Left lung (tissue), 10 donors: ENCODE measurements around the gene SRSF3. TPM values are rescaled to one million over a fixed set of nuclear protein-coding genes. Genes with fewer than 3 reads are reported as not detected.

ENCODE experiments used
- ATAC-seq: fragments of 200-7000 bp; cut with Tn5 transposase; one replicate; pipeline ENCODE4 v1.9.1; 2020; ENCODE audit warnings: moderate library complexity
- DNase-seq, 4 donors: peaks; one replicate each; pipeline ENCODE4 v3.0.0-alpha.2; 2013 to 2020
- H3K27ac ChIP-seq, 2 donors: fragments of 200-600 bp; sonication (generic) in 1 of 2; one replicate each; pipeline versions ENCODE4 v1.5.0 to v1.8.0; 2020 to 2021
- H3K27me3 ChIP-seq, 2 donors: fragments of 200-600 bp; sonication (generic) in 1 of 2; one replicate each; pipeline versions ENCODE4 v1.5.0 to v1.8.0; 2020 to 2021
- H3K36me3 ChIP-seq, 2 donors: fragments of 200-600 bp; sonication (generic) in 1 of 2; one replicate each; pipeline versions ENCODE4 v1.5.0 to v1.8.0; 2020 to 2021
- H3K4me1 ChIP-seq, 2 donors: fragments of 200-600 bp; one replicate each; pipeline ENCODE4 v1.8.0; 2021
- H3K4me3 ChIP-seq, 2 donors: fragments of 200-600 bp; sonication (generic) in 1 of 2; one replicate each; pipeline versions ENCODE4 v1.5.0 to v1.8.0; 2020 to 2021; ENCODE audit warnings: mild to moderate bottlenecking in 1 of 2
- H3K9me3 ChIP-seq, 2 donors: fragments of 200-600 bp; sonication (generic) in 1 of 2; one replicate each; pipeline versions ENCODE4 v1.5.0 to v1.8.0; 2020 to 2021
- intact Hi-C, 2 donors: fragments of 100-400 bp; cut with DNase I; formaldehyde crosslinking; loops; one replicate each; pipeline versions ENCODE4 v1.11.2 to v1.14.2; 2022
- polyA plus RNA-seq, 6 donors: library from polyadenylated mRNA; unstranded; fragments of 120-200 nt; gene quantifications; one replicate each; pipeline ENCODE4 v1.2.1, GENCODE V29; 2013; ENCODE audit not compliant: insufficient read length in 6 of 6
- total RNA-seq, 2 donors: library from RNA; stranded (reverse); fragmentation: NEBNext Ultra II Directional; extraction: Animal tissue kit (Norgen Biotek cat#: 25700); gene quantifications; one replicate each; pipeline ENCODE4 v1.2.1, GENCODE V29; 2021
- TF ChIP-seq, protein P1 (sequence below), 2 donors: fragments of 200-600 bp; sonication (generic) in 1 of 2; IDR thresholded peaks; one replicate each; pipeline versions ENCODE4 v1.5.0 to v1.8.0; 2021; ENCODE audit warnings: antibody characterized with exemption in 2 of 2
- donor health status: DM: no; HTN: yes; CAD: no.
- donor health status: DM: no; HTN: no; CAD: no.

SRSF3 gene
- total and polyA plus RNA-seq, 8 donors, result 173 to 634 (median 529) TPM

- intact Hi-C loops, result loop anchor here in 1 of 2 donors (10.0 kb wide), 1 partner anchor 143 kb away; no protein-coding TSS in a partner anchor
- TF ChIP-seq, protein P1, sequence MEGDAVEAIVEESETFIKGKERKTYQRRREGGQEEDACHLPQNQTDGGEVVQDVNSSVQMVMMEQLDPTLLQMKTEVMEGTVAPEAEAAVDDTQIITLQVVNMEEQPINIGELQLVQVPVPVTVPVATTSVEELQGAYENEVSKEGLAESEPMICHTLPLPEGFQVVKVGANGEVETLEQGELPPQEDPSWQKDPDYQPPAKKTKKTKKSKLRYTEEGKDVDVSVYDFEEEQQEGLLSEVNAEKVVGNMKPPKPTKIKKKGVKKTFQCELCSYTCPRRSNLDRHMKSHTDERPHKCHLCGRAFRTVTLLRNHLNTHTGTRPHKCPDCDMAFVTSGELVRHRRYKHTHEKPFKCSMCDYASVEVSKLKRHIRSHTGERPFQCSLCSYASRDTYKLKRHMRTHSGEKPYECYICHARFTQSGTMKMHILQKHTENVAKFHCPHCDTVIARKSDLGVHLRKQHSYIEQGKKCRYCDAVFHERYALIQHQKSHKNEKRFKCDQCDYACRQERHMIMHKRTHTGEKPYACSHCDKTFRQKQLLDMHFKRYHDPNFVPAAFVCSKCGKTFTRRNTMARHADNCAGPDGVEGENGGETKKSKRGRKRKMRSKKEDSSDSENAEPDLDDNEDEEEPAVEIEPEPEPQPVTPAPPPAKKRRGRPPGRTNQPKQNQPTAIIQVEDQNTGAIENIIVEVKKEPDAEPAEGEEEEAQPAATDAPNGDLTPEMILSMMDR (IDR thresholded peaks at IDR 0.05), result no peak
- no peak for DNase-seq
- Histone ChIP-seq H3K36me3 (peaks cover 0 to 78% of the 10 kb centered on the region in 2 donors), H3K4me3 (no peak overlapping the region), H3K4me1 (peaks cover 0 to 50% of the 10 kb centered on the region in 2 donors), H3K27ac (no peak overlapping the region), H3K27me3 (no peaks in the 10 kb centered on the region), H3K9me3 (no peaks in the 10 kb centered on the region)
- ATAC-seq, result no peak
Observed at GRCh38 chr6:36612101-36612625, 18.0 kb downstream of the SRSF3 start.

DNA sequence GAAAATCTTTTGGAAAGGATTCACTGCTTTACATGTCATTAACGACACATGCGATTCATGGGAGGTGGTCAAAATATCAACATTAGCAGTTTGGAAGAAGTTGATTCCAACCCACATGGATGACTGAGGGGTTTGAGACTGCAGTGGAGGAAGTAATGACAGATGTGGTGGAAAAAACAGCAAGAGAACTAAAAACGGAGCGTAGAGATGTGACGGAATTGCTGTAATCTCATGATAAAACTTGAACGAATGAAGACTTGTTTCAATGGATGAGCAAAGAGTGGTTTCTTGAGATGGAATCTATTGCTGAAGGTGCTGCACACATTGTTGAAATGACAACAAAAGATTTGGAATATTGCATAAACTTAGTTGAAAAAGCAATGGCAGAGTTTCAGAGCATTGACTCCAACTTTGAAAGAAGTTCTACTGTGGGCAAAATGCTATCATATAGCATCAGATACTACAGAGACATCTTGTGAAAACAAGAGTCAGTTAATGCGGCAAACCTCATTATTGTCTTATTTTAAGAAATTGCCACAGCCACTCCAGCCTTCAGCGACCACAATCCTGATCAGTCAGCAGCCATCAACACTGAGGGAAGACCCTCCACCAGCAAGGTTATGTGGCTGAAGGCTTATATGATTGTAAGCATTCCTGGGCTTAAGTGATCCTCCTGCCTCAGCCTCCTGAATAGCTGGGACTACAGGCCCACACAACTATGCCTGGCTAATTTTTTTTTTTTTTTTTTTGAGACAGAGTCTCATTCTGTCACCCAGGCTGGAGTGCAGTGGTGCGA is 19.2 kb downstream of the SRSF3 start:
- H3K27me3 ChIP-seq, result no peaks in the 10 kb centered on the region
- no peaks in the 10 kb centered on the region for H3K9me3 ChIP-seq
- TF ChIP-seq, protein P1 (IDR thresholded peaks at IDR 0.05), result no peak
- no peak overlapping the region for H3K4me3 ChIP-seq
- no peak for ATAC-seq
- intact Hi-C loops, result loop anchor here in 1 of 2 donors (10.0 kb wide), 1 partner anchor 141 kb away; no protein-coding TSS in a partner anchor
- H3K27ac ChIP-seq, result no peak overlapping the region
- no peak for DNase-seq
- H3K4me1 ChIP-seq, result peaks cover 0 to 47% of the 10 kb centered on the region in 2 donors
- H3K36me3 ChIP-seq, result peaks cover 0 to 66% of the 10 kb centered on the region in 2 donors

DNA sequence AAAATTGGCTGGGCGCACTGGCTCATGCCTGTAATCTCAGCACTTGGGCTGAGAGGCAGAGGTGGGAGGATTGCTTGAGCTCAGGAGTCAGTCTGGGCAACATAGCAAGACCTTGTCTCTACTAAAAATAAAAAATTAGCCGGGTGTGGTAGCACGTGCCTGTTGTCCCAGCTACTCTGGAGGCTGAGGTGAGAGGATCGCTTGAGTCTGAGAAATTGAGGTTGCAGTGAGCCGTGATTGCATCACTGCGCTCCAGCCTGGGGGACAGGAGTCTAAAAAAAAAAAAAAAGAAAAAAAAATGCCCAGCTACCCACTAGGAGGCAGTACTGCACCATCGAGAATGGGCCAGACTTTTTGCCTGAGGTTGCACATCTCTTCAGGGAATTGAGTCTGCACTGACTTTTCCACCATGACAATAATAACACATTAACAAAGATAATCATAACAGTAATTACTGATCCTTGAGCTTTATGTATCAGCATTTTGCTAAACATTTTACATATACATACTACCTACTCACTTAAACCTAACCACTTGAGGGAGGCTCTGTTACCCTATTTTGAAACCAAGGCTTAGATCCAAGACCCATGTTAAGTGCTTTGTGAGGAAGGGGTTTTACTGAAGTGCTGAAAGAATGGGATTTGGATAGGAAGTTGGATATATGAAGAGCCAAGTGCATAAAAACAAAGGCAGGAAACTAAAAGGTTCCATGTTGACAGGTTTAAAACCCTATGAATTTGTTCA is 21.0 kb downstream of the SRSF3 start:
- peaks cover 0 to 48% of the 10 kb centered on the region in 2 donors for H3K36me3 ChIP-seq
- peaks cover 0 to 46% of the 10 kb centered on the region in 2 donors for H3K4me1 ChIP-seq
- H3K27ac ChIP-seq, result no peak overlapping the region
- intact Hi-C loops, result loop anchor here in 1 of 2 donors (5.0 to 10.0 kb wide), 2 partner anchors 67 to 140 kb away; no protein-coding TSS in a partner anchor
- H3K4me3 ChIP-seq, result no peak overlapping the region
- TF ChIP-seq, protein P1 (IDR thresholded peaks at IDR 0.05), result peak; percentile 51 to 68
- no peaks in the 10 kb centered on the region for H3K9me3 ChIP-seq
- DNase-seq (no peak), ATAC-seq (peak; percentile 66)
- H3K27me3 ChIP-seq, result no peaks in the 10 kb centered on the region

DNA sequence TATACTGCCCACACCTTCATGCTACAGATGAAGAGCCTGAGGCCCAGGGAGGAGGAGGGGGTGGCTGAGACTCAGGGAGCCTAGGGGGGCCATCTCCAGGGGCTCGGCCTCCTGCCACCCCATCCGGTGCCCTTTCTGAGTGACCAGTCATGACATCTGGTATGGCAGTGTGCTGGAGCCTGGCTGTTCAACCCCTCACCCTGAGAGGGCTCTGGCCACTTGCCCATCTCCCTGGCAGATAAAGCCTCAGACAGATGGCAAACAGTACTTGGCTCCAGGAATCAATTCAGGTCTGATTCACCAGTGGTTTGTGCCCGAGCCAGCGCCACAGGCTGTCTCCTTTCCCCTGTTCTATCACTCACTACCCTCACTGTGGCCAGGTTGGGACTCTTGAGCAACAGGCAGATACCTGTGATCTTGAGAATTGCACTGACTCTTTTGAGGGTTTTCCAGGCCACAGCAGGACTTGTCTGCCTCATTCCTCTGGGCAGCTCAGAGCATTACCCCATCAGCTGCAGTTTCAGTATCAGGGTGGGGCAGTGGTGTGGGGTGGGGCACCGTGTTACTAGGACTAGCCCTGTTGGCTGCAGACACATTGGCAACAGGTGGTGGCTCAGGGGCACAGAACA is 22.8 kb downstream of the SRSF3 start:
- ATAC-seq (peak; percentile 85), DNase-seq (peak in 2 of 4 donors; percentile 76 to 84)
- H3K9me3 ChIP-seq, result no peaks in the 10 kb centered on the region
- peak overlapping the region; percentile 29 to 50 for H3K27ac ChIP-seq
- peaks cover 0 to 29% of the 10 kb centered on the region in 2 donors for H3K36me3 ChIP-seq
- H3K4me3 ChIP-seq, result no peak overlapping the region
- TF ChIP-seq, protein P1 (IDR thresholded peaks at IDR 0.05), result no peak
- H3K4me1 ChIP-seq, result peaks cover 0 to 49% of the 10 kb centered on the region in 2 donors
- H3K27me3 ChIP-seq, result no peaks in the 10 kb centered on the region
- intact Hi-C loops, result loop anchor here in 1 of 2 donors (5.0 to 10.0 kb wide), 2 partner anchors 65 to 138 kb away; no protein-coding TSS in a partner anchor
